Transverse colon (tissue), 4 donors: Measurements from ENCODE around the gene UNC5B. TPM values are rescaled to one million over a fixed set of nuclear protein-coding genes. Genes with fewer than 3 reads are reported as not detected.

Source experiments
- DNase-seq: peaks from one replicate; pipeline ENCODE4 v3.0.0-alpha.2; 2019
- H3K27ac ChIP-seq, 4 donors: fragments of 200-600 bp; sonication (generic); 2 replicates each; pipeline ENCODE4 v1.5.1; 2016 to 2018; ENCODE audit warnings: inconsistent platforms in 4 of 4
- H3K27me3 ChIP-seq: fragments of 200-600 bp; sonication (generic); 2 replicates; pipeline ENCODE4 v1.5.1; 2017; ENCODE audit warnings: inconsistent platforms
- H3K36me3 ChIP-seq, 4 donors: fragments of 200-600 bp; sonication (generic); 2 replicates each; pipeline ENCODE4 v1.5.1; 2017 to 2019; ENCODE audit warnings: inconsistent platforms in 4 of 4
- H3K4me1 ChIP-seq, 4 donors: fragments of 200-600 bp; sonication (generic); 2 replicates each; pipeline ENCODE4 v1.5.1; 2017 to 2020; ENCODE audit warnings: inconsistent platforms in 4 of 4
- H3K4me3 ChIP-seq, 4 donors: fragments of 200-600 bp; sonication (generic); 1 replicate in 1 of 4; 2 replicates in 3 of 4; pipeline versions ENCODE4 v1.5.1 to v1.6.1; 2017 to 2019; ENCODE audit warnings: inconsistent platforms in 4 of 4
- H3K9me3 ChIP-seq, 2 donors: fragments of 200-600 bp; sonication (generic); 2 replicates each; pipeline ENCODE4 v1.5.1; 2017 to 2019; ENCODE audit warnings: inconsistent platforms in 2 of 2
- CTCF ChIP-seq, 5 experiments: fragments of 200-600 bp in 3 of 5; fragments of 450-650 bp in 2 of 5; sonication (generic) in 3 of 5; IDR thresholded peaks; 1 replicate in 2 of 5; 2 replicates in 3 of 5; pipeline ENCODE4 v1.5.1; 2016 to 2017; ENCODE audit warnings: antibody characterized with exemption in 5 of 5, inconsistent platforms in 3 of 5, mild to moderate bottlenecking in 2 of 5, moderate library complexity in 1 of 5
- EP300 ChIP-seq: sonication (generic); formaldehyde crosslinking; IDR thresholded peaks from one replicate; pipeline ENCODE4 v1.6.1; 2017; ENCODE audit warnings: antibody characterized with exemption, low read depth
- POLR2A ChIP-seq: fragments of 450-650 bp; IDR thresholded peaks from one replicate; pipeline ENCODE4 v1.6.1; 2016; ENCODE audit warnings: antibody characterized with exemption, mild to moderate bottlenecking, moderate library complexity
- POLR2AphosphoS5 ChIP-seq, 3 donors: sonication (generic); formaldehyde crosslinking; IDR thresholded peaks; one replicate each; pipeline ENCODE4 v1.6.1; 2016; ENCODE audit warnings: antibody characterized with exemption in 3 of 3
- WGBS, 2 donors: methylation state at CpG; one replicate each; pipeline ENCODE4 v1.1.5; 2018; ENCODE audit warnings: low coverage in 1 of 2; 5-methylcytosine and 5-hydroxymethylcytosine counted together
- in situ Hi-C, 4 donors: fragments of 200-750 bp; cut with MboI; loops; one replicate each; pipeline versions ENCODE4 v1.15.0 to v1.15.1; 2017; ENCODE audit warnings: low sequenced_read_pairs in 3 of 4, low pct_ligation_motif_present in 1 of 4, low pct_unique_long_range_greater_than_20kb in 1 of 4
- intact Hi-C: fragments of 100-400 bp; cut with DNase I; formaldehyde crosslinking; loops from one replicate; pipeline ENCODE4 v1.15.1; 2023; ENCODE audit warnings: low total_unique reads
- total RNA-seq, 4 donors: library from RNA; depleted of rRNA; stranded (reverse); fragments of >200 nt; gene quantifications; one replicate each; pipeline ENCODE4 v1.1.0, GENCODE V29; 2016

UNC5B gene
- total RNA-seq, 4 donors from 2014 or later: 12.3 to 74.1 (median 41.2) TPM

- intact Hi-C loops: no loop called here
- no peak overlapping the region for H3K4me3 ChIP-seq
- WGBS, 2 donors: 89% methylated on average over 12 of the region's 12 CpGs; no CpG with 5 or more reads in 1 of the 2 donors
- no peak for DNase-seq
- no peak for TF ChIP-seq CTCF (IDR thresholded peaks at IDR 0.05)
- no peak for TF ChIP-seq EP300
- TF ChIP-seq POLR2AphosphoS5 (IDR thresholded peaks at IDR 0.05): no peak
- no peak for TF ChIP-seq POLR2A
- peaks cover 0 to 13% (median 12%) of the 10 kb centered on the region in 4 donors for H3K4me1 ChIP-seq
- H3K36me3 ChIP-seq: no peaks in the 10 kb centered on the region
- in situ Hi-C loops: no loop called here
- no peaks in the 10 kb centered on the region for H3K9me3 ChIP-seq
- no peak overlapping the region for H3K27ac ChIP-seq
- H3K27me3 ChIP-seq: no peaks in the 10 kb centered on the region
Measured at GRCh38 chr10:71334221-71334791, 121.9 kb downstream of the UNC5B start.

GRCh38 chr10:71335173-71335708, 122.9 kb downstream of the UNC5B start:
- Histone ChIP-seq H3K4me3 (no peak overlapping the region), H3K27ac (no peak overlapping the region), H3K27me3 (no peaks in the 10 kb centered on the region), H3K36me3 (no peaks in the 10 kb centered on the region), H3K9me3 (no peaks in the 10 kb centered on the region), H3K4me1 (peaks cover 0 to 17% (median 15%) of the 10 kb centered on the region in 4 donors)
- in situ Hi-C loops: no loop called here
- 86 to 100% methylated on average over 5 to 15 of the region's 15 CpGs for WGBS, 2 donors
- TF ChIP-seq POLR2A (no peak), EP300 (no peak), POLR2AphosphoS5 (IDR thresholded peaks at IDR 0.05) (no peak), CTCF (IDR thresholded peaks at IDR 0.05) (no peak)
- no peak for DNase-seq
- intact Hi-C loops: no loop called here

- WGBS, 2 donors: 74 to 89% methylated on average over 5 to 6 of the region's 6 CpGs
- in situ Hi-C loops (no loop called here), intact Hi-C loops (no loop called here)
- Histone ChIP-seq H3K27ac (peak overlapping the region in 1 of 4 donors; percentile 13), H3K27me3 (no peaks in the 10 kb centered on the region), H3K36me3 (no peaks in the 10 kb centered on the region), H3K4me3 (no peak overlapping the region), H3K9me3 (no peaks in the 10 kb centered on the region), H3K4me1 (peaks cover 0 to 18% (median 15%) of the 10 kb centered on the region in 4 donors)
- no peak for TF ChIP-seq POLR2A
- TF ChIP-seq POLR2AphosphoS5 (IDR thresholded peaks at IDR 0.05): no peak
- no peak for TF ChIP-seq CTCF (IDR thresholded peaks at IDR 0.05)
- no peak for TF ChIP-seq EP300
- DNase-seq: no peak
Measured at GRCh38 chr10:71336632-71337031, 124.3 kb downstream of the UNC5B start.

- no peaks in the 10 kb centered on the region for H3K9me3 ChIP-seq
- no peak overlapping the region for H3K27ac ChIP-seq
- WGBS, 2 donors: 72% methylated on average over 12 of the region's 13 CpGs; no CpG with 5 or more reads in 1 of the 2 donors
- H3K27me3 ChIP-seq: no peaks in the 10 kb centered on the region
- H3K4me1 ChIP-seq: peaks cover 0 to 18% (median 15%) of the 10 kb centered on the region in 4 donors
- in situ Hi-C loops: no loop called here
- no peak overlapping the region for H3K4me3 ChIP-seq
- DNase-seq: peak; percentile 52
- intact Hi-C loops: no loop called here
- TF ChIP-seq POLR2A: no peak
- no peak for TF ChIP-seq CTCF (IDR thresholded peaks at IDR 0.05)
- no peak for TF ChIP-seq EP300
- TF ChIP-seq POLR2AphosphoS5 (IDR thresholded peaks at IDR 0.05): no peak
- no peaks in the 10 kb centered on the region for H3K36me3 ChIP-seq
Measured at GRCh38 chr10:71337219-71337701, 124.9 kb downstream of the UNC5B start.
